Trophoblast cell (in vitro differentiated cells and primary cell): Measurements from ENCODE around the gene PLIN4.

Experiments used
- DNase-seq, 2 donors: peaks; one replicate each; pipeline ENCODE4 v3.0.0-alpha.2; 2016
- H2AFZ ChIP-seq: 2 replicates; pipeline ENCODE4 v1.6.1; 2013; ENCODE audit warnings: low read length, moderate library complexity, mild to moderate bottlenecking; ENCODE audit not compliant: insufficient read depth, poor library complexity
- H2AK5ac ChIP-seq: 2 replicates; pipeline ENCODE4 v1.6.1; 2013; ENCODE audit warnings: mild to moderate bottlenecking, low read length
- H2BK120ac ChIP-seq: 2 replicates; pipeline ENCODE4 v1.6.1; 2013; ENCODE audit warnings: low read length, mild to moderate bottlenecking, moderate library complexity; ENCODE audit not compliant: insufficient read depth, poor library complexity
- H2BK12ac ChIP-seq: 2 replicates; pipeline ENCODE4 v1.6.1; 2013; ENCODE audit warnings: mild to moderate bottlenecking, low read length, moderate library complexity
- H2BK5ac ChIP-seq: 2 replicates; pipeline ENCODE4 v1.6.1; 2013; ENCODE audit warnings: low read length, low read depth, moderate library complexity, mild to moderate bottlenecking; ENCODE audit not compliant: poor library complexity
- H3K14ac ChIP-seq: 2 replicates; pipeline ENCODE4 v1.6.1; 2013; ENCODE audit warnings: mild to moderate bottlenecking, low read length
- H3K18ac ChIP-seq: 2 replicates; pipeline ENCODE4 v1.6.1; 2013; ENCODE audit warnings: mild to moderate bottlenecking, low read length
- H3K23ac ChIP-seq: 2 replicates; pipeline ENCODE4 v1.6.1; 2013; ENCODE audit warnings: low read length
- H3K27ac ChIP-seq: 2 replicates; pipeline ENCODE4 v1.5.1; 2013; ENCODE audit warnings: low read depth, mild to moderate bottlenecking, inconsistent platforms, low read length, moderate library complexity
- H3K27me3 ChIP-seq: 2 replicates; pipeline ENCODE4 v1.6.1; 2013; ENCODE audit warnings: inconsistent platforms, mild to moderate bottlenecking, low read length, moderate library complexity; ENCODE audit not compliant: insufficient read depth
- H3K36me3 ChIP-seq, 2 experiments: 1 replicate in 1 of 2; 2 replicates in 1 of 2; pipeline ENCODE4 v1.6.1; 2013; ENCODE audit warnings: low read length in 2 of 2, mild to moderate bottlenecking in 2 of 2, moderate library complexity in 1 of 2; ENCODE audit not compliant: insufficient read depth in 2 of 2, control insufficient read depth in 1 of 2
- H3K4ac ChIP-seq: 2 replicates; pipeline ENCODE4 v1.6.1; 2013; ENCODE audit warnings: low read depth, mild to moderate bottlenecking, low read length, moderate library complexity
- H3K4me1 ChIP-seq, 2 experiments: 1 replicate in 1 of 2; 2 replicates in 1 of 2; pipeline ENCODE4 v1.6.1; 2013; ENCODE audit warnings: low read length in 2 of 2, mild to moderate bottlenecking in 2 of 2, moderate library complexity in 1 of 2; ENCODE audit not compliant: insufficient read depth in 2 of 2, control insufficient read depth in 1 of 2
- H3K4me2 ChIP-seq: 2 replicates; pipeline ENCODE4 v1.6.1; 2013; ENCODE audit warnings: inconsistent platforms, mild to moderate bottlenecking, low read length, moderate library complexity
- H3K4me3 ChIP-seq: 2 replicates; pipeline ENCODE4 v1.5.1; 2013; ENCODE audit warnings: mild to moderate bottlenecking, low read depth, low read length, inconsistent platforms
- H3K79me1 ChIP-seq: one replicate; pipeline ENCODE4 v1.6.1; 2013; ENCODE audit warnings: low read length
- H3K79me2 ChIP-seq: 2 replicates; pipeline ENCODE4 v1.6.1; 2013; ENCODE audit warnings: low read length, mild to moderate bottlenecking; ENCODE audit not compliant: control insufficient read depth, insufficient read depth, poor library complexity
- H3K9ac ChIP-seq: 2 replicates; pipeline ENCODE4 v1.6.1; 2013; ENCODE audit warnings: mild to moderate bottlenecking, low read length
- H3K9me3 ChIP-seq: 2 replicates; pipeline ENCODE4 v1.6.1; 2013; ENCODE audit warnings: low read depth, mild to moderate bottlenecking, control low read depth, inconsistent platforms, low read length; ENCODE audit not compliant: insufficient read depth
- H4K12ac ChIP-seq: 2 replicates; pipeline ENCODE4 v1.6.1; 2013; ENCODE audit warnings: low read depth, mild to moderate bottlenecking, low read length, moderate library complexity
- H4K8ac ChIP-seq: 2 replicates; pipeline ENCODE4 v1.6.1; 2013; ENCODE audit warnings: low read depth, mild to moderate bottlenecking, low read length, moderate library complexity
- H4K91ac ChIP-seq: one replicate; pipeline ENCODE4 v1.6.1; 2013; ENCODE audit warnings: low read depth, mild to moderate bottlenecking, low read length, moderate library complexity
- WGBS: extraction: QIAGEN DNeasy Blood & Tissue Kit; methylation state at CpG from one replicate; pipeline ENCODE4 v1.1.7; 2013; ENCODE audit warnings: missing lambda C conversion rate; ENCODE audit not compliant: insufficient read length, insufficient coverage; ENCODE audit errors: extremely low coverage; 5-methylcytosine and 5-hydroxymethylcytosine counted together

PLIN4 gene

GRCh38 chr19:4550018-4550417 is 31.7 kb upstream of the PLIN4 start:
- H3K36me3 ChIP-seq = no peaks in the 10 kb centered on the region
- H3K4me3 ChIP-seq = no peak overlapping the region
- H2AK5ac ChIP-seq = no peak overlapping the region
- no peak overlapping the region for H2BK12ac ChIP-seq
- no peaks in the 10 kb centered on the region for H3K27me3 ChIP-seq
- no peaks in the 10 kb centered on the region for H3K4me1 ChIP-seq
- no peaks in the 10 kb centered on the region for H3K79me2 ChIP-seq
- H4K8ac ChIP-seq = no peak overlapping the region
- no peak overlapping the region for H2BK120ac ChIP-seq
- no peak for DNase-seq
- peak overlapping the region; percentile 43 for H3K9ac ChIP-seq
- no peak overlapping the region for H3K23ac ChIP-seq
- no peaks in the 10 kb centered on the region for H3K79me1 ChIP-seq
- H3K4me2 ChIP-seq = no peak overlapping the region
- H3K27ac ChIP-seq = no peak overlapping the region
- H3K14ac ChIP-seq = no peak overlapping the region
- peaks cover 3% of the 10 kb centered on the region for H3K9me3 ChIP-seq
- H2AFZ ChIP-seq = no peak overlapping the region
- no peak overlapping the region for H4K12ac ChIP-seq
- H2BK5ac ChIP-seq = no peak overlapping the region
- no peak overlapping the region for H4K91ac ChIP-seq
- WGBS = no CpG with 5 or more reads among the region's 18 CpGs
- H3K18ac ChIP-seq = no peak overlapping the region
- H3K4ac ChIP-seq = no peak overlapping the region

DNA sequence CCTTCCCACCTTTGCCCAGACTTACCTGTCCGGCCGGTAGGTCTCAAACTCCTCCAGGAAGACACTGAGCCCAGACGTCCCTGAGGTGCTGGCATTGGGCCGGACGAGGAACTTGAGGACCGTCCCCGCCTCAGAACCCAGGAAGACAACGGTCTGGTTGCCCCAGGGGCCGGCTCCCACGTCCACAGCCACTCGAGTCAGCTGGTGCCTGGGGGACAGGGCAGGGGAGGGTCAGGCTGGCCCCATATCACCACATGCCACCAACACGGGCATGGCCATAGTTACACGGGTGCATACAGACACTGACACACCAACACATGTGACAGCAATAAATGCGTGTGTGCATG is 29.9 kb upstream of the PLIN4 start:
- Histone ChIP-seq H2BK5ac (no peak overlapping the region), H3K79me2 (no peaks in the 10 kb centered on the region), H2AFZ (no peak overlapping the region), H3K4me1 (no peaks in the 10 kb centered on the region), H3K9me3 (peaks cover 3% of the 10 kb centered on the region), H3K4ac (no peak overlapping the region), H3K14ac (no peak overlapping the region), H3K9ac (no peak overlapping the region), H2BK120ac (no peak overlapping the region), H3K27ac (no peak overlapping the region), H3K18ac (no peak overlapping the region), H3K36me3 (no peaks in the 10 kb centered on the region), H3K79me1 (no peaks in the 10 kb centered on the region), H4K12ac (no peak overlapping the region), H3K4me3 (no peak overlapping the region), H4K8ac (no peak overlapping the region), H4K91ac (no peak overlapping the region), H3K27me3 (no peaks in the 10 kb centered on the region), H3K23ac (no peak overlapping the region), H2BK12ac (no peak overlapping the region), H2AK5ac (no peak overlapping the region), H3K4me2 (no peak overlapping the region)
- no peak for DNase-seq
- WGBS = no CpG with 5 or more reads among the region's 14 CpGs

- Histone ChIP-seq H2BK5ac (no peak overlapping the region), H3K79me1 (no peaks in the 10 kb centered on the region), H3K18ac (no peak overlapping the region), H3K79me2 (no peaks in the 10 kb centered on the region), H2AK5ac (no peak overlapping the region), H3K9me3 (peaks cover 3% of the 10 kb centered on the region), H3K4me3 (no peak overlapping the region), H2AFZ (no peak overlapping the region), H3K27ac (no peak overlapping the region), H3K4me1 (no peaks in the 10 kb centered on the region), H3K4me2 (no peak overlapping the region), H3K27me3 (no peaks in the 10 kb centered on the region), H4K12ac (no peak overlapping the region), H3K4ac (no peak overlapping the region), H4K8ac (no peak overlapping the region), H3K36me3 (no peaks in the 10 kb centered on the region), H3K9ac (no peak overlapping the region), H4K91ac (no peak overlapping the region), H2BK120ac (no peak overlapping the region), H3K14ac (no peak overlapping the region), H2BK12ac (no peak overlapping the region), H3K23ac (no peak overlapping the region)
- peak in 1 of 2 donors; percentile 60 for DNase-seq
- WGBS = no CpG with 5 or more reads among the region's 32 CpGs
Measured at GRCh38 chr19:4547303-4548237, 29.3 kb upstream of the PLIN4 start.

- Histone ChIP-seq H3K79me1 (peaks cover 2% of the 10 kb centered on the region), H2BK5ac (no peak overlapping the region), H3K18ac (no peak overlapping the region), H3K23ac (no peak overlapping the region), H3K9ac (no peak overlapping the region), H3K79me2 (no peaks in the 10 kb centered on the region), H3K4ac (no peak overlapping the region), H3K9me3 (no peaks in the 10 kb centered on the region), H3K4me1 (no peaks in the 10 kb centered on the region), H4K12ac (no peak overlapping the region), H3K27me3 (no peaks in the 10 kb centered on the region), H2AK5ac (no peak overlapping the region), H4K8ac (no peak overlapping the region), H3K4me2 (no peak overlapping the region), H4K91ac (no peak overlapping the region), H2BK12ac (no peak overlapping the region), H2AFZ (no peak overlapping the region), H3K27ac (no peak overlapping the region), H3K4me3 (no peak overlapping the region), H2BK120ac (no peak overlapping the region), H3K36me3 (no peaks in the 10 kb centered on the region), H3K14ac (no peak overlapping the region)
- DNase-seq = no peak
- WGBS = no CpG with 5 or more reads among the region's 87 CpGs
Measured at GRCh38 chr19:4543842-4544647, 25.8 kb upstream of the PLIN4 start.
